Activated naive CD4-positive, alpha-beta T cell treated with anti-CD3 and anti-CD28 coated beads, Interleukin-2, amount 50 U/mL, for 24 hours (primary cell): ENCODE data around the gene EXD1.
"Not testable (repeated sequence)": the region's sequence is repeated elsewhere in the genome, so short reads cannot be mapped to it uniquely, and the experiment has no call there.

Experiments
- H3K27ac Mint-ChIP-seq: one replicate; pipeline ENCODE4 v1.8.0; 2021; ENCODE audit warnings: mild to moderate bottlenecking, mixed read lengths
- H3K27me3 Mint-ChIP-seq: one replicate; pipeline ENCODE4 v1.8.0; 2021; ENCODE audit warnings: mixed read lengths
- H3K36me3 Mint-ChIP-seq: one replicate; pipeline ENCODE4 v1.8.0; 2021; ENCODE audit warnings: mixed read lengths
- H3K4me1 Mint-ChIP-seq: one replicate; pipeline ENCODE4 v1.8.0; 2021; ENCODE audit warnings: mixed read lengths
- H3K4me3 Mint-ChIP-seq: one replicate; pipeline ENCODE4 v1.8.0; 2021; ENCODE audit warnings: mild to moderate bottlenecking, mixed read lengths
- H3K9me3 Mint-ChIP-seq: one replicate; pipeline ENCODE4 v1.8.0; 2021; ENCODE audit warnings: mixed read lengths

The EXD1 gene

DNA sequence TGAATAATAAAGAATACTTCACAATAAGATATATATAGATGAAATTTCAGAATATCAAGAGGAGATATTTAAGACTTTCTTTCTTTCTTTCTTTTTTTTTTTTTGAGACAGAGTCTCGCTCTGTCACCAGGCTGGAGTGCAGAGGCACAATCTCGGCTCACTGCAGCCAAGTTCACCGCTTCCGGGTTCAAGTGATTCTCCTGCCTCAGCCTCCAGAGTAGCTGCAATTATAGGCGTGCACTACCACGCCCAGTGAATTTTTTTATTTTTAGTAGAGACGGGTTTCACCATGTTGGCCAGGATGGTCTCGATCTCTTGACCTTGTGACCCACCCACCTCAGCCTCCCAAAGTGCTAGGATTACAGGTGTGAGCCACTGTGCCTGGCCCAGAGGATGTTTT lies 20.2 kb upstream of the EXD1 start:
- not testable (repeated sequence) for H3K36me3 Mint-ChIP-seq, H3K27ac Mint-ChIP-seq, H3K4me3 Mint-ChIP-seq, H3K9me3 Mint-ChIP-seq, H3K4me1 Mint-ChIP-seq, H3K27me3 Mint-ChIP-seq

DNA sequence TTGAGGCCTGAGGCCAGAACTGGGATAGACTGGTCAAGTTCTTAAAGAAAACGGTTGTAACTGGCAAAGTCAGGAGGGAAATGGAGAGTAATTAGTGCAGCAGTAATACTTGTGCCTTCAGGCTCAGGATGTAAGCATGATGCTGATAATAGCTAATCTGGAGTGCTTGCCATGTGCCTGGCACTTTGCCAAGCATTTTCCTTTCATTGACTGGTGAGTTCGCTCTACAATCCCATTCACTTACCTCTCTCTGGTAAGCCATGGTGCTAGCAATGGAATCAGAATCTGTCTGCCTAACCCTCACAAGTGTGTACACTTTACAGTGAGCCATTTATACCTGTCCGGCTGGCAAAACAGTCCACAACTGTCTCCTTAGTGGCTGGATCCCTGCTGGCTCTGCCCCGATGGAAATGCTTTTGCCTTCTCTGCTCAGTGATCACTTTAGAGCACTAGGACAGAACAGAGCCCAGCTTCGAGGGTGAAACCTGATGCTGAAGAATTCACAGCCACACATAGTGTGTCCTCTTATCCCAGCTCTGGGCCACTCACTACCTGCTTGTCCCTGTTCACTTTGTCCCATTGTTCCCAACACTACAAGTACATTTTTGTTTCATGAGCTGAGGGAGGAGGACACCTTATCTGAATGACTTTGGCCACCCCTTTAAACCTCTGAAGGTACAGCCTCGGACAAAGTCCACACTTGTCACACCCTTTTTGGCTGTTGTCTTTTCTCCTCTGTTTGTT lies 10.8 kb upstream of the EXD1 start:
- Mint-ChIP-seq H3K27me3 (no peaks in the 10 kb centered on the region), H3K27ac (no peak overlapping the region), H3K9me3 (no peaks in the 10 kb centered on the region), H3K36me3 (no peaks in the 10 kb centered on the region), H3K4me1 (no peaks in the 10 kb centered on the region), H3K4me3 (no peak overlapping the region)

DNA sequence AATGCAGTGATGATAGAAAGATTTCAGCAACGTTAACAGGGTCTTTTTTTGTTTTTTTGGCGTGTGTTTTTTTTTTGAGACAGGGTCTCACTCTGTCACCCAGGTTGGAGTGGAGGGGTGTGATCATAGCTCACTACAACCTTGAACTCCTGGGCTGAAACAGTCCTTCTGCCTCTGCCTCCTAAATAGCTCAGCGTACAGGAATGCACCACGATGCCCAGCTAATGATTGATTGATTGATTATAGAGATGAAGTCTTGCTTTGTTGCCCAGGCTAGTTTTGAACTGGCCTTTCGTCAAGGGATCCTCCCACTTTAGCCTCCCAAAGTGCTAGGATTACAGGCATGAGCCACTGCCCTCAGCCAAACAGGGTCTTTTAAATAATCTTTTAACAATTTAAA lies 7.5 kb upstream of the EXD1 start:
- no peaks in the 10 kb centered on the region for H3K27me3 Mint-ChIP-seq
- peaks cover 12% of the 10 kb centered on the region for H3K4me1 Mint-ChIP-seq
- no peak overlapping the region for H3K4me3 Mint-ChIP-seq
- no peak overlapping the region for H3K27ac Mint-ChIP-seq
- H3K9me3 Mint-ChIP-seq, result no peaks in the 10 kb centered on the region
- no peaks in the 10 kb centered on the region for H3K36me3 Mint-ChIP-seq

DNA sequence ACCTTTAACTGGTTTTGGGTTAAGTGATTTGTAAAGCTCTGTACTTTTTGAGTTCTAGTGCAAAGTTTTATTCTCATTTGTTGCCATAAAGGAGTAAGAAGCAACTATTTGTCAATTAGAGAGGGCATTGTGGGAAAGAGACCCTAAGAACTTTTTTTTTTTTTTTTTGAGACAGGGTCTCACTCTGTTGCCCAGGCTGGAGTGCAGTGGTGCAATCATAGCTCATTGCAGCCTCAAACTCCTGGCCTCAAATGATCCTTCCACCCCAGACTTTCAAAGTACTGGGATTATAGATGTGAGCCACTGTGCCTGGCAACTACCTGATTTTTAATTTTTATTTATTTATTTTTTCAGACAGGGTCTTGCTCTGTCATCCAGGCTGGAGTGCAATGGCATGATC lies 5.4 kb upstream of the EXD1 start:
- Mint-ChIP-seq H3K4me3 (no peak overlapping the region), H3K27ac (no peak overlapping the region), H3K27me3 (no peaks in the 10 kb centered on the region), H3K9me3 (no peaks in the 10 kb centered on the region), H3K36me3 (no peaks in the 10 kb centered on the region), H3K4me1 (peaks cover 26% of the 10 kb centered on the region)

DNA sequence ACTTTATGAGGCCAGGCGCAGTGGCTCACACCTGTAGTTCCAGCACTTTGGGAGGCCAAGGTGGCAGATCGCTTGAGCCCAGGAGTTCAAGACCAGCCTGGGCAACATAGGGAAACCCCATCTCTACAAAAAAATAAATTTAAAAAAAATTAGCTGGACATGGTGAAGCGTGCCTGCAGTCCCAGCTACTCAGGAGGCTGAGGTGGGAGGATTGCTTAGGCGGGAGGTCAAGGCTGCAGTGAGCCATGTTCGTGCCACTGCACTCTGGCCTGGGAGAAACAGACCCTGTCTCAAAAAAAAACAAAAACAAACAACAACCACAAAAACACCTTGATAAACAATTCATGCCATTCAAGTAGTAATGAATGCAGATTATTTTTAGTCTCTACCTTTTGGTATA lies 4.7 kb upstream of the EXD1 start:
- not testable (repeated sequence) for H3K27me3 Mint-ChIP-seq, H3K36me3 Mint-ChIP-seq, H3K4me3 Mint-ChIP-seq, H3K27ac Mint-ChIP-seq, H3K9me3 Mint-ChIP-seq
- H3K4me1 Mint-ChIP-seq, result peaks cover 26% of the 10 kb centered on the region

DNA sequence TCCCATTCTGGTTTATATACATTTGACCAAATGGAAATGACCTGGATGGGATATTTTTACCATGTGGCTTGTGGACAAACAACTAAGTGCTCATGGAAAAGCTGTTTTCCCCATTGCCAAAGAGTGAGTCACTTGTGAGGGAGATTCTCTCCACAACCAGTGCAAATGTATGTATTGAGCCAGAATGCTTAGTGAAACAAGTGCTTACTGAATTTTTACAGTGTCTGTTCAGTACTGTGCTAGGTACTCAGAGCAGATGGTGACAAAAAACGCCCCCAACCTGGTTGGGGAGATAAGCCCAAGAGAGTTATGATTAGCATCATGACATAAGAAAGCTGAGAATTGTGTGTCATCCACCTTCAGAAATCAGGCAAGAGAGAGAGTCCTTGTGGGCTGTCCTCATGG lies 2.8 kb upstream of the EXD1 start:
- no peak overlapping the region for H3K27ac Mint-ChIP-seq
- H3K9me3 Mint-ChIP-seq, result no peaks in the 10 kb centered on the region
- H3K4me1 Mint-ChIP-seq, result peaks cover 26% of the 10 kb centered on the region
- no peak overlapping the region for H3K4me3 Mint-ChIP-seq
- H3K36me3 Mint-ChIP-seq, result no peaks in the 10 kb centered on the region
- H3K27me3 Mint-ChIP-seq, result no peaks in the 10 kb centered on the region

DNA sequence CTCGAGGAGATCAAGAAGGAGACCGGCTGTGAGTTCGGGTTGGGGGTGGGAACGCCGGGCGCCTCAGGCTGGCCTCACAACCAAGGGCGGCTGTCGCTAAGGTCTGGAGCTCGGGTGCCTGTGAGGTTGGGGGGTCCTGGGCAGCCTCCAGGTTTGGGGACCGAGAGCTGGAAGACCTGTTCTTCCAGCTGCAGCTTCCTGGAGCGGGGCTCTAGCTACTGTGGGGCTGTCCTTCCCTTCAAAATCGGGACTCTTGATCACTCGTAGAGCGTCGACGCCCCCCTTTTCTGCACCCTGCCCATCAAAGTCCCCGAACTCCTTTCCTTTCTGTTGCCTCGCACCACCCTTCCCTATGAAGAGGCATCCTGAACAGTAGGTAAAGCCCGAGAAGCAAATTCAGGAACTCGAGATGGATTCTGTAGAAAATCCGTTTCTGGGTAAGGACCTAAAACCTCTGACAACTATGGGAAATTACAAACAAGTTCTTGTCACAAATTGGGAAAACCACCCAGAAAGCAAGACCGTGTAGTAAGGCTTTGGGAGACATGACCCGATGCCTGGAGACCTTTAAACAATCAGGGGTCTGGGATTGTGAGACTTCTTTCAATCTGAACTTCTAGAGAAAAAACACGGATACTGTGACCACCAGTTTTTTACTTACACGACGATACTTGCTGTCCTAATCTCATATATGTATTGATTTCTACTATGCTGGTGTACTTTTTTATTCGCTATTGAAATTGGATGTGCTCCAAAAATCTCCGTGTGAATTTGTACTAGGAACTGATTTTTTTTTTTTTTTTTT lies 1.1 kb upstream of the EXD1 start:
- peak overlapping the region; percentile 93 for H3K27ac Mint-ChIP-seq
- H3K4me3 Mint-ChIP-seq, result peak overlapping the region; percentile 90
- peaks cover 26% of the 10 kb centered on the region for H3K4me1 Mint-ChIP-seq
- H3K27me3 Mint-ChIP-seq, result no peaks in the 10 kb centered on the region
- H3K36me3 Mint-ChIP-seq, result no peaks in the 10 kb centered on the region
- H3K9me3 Mint-ChIP-seq, result no peaks in the 10 kb centered on the region

DNA sequence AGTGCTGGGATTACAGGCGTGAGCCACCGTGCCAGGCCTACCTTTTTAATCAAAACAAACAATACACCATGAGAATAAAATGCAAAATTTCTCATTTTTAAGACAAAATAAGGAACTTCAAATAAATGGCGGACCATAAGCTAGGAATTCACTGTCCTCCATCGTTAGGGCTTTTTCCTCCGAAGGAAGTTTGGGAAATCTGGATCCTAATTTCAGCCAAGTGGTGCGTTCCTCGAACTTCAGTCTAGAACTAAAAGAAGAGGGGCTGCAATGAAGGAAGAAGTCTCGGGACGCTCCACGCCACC lies 260 bp downstream of the EXD1 start:
- H3K27me3 Mint-ChIP-seq, result no peaks in the 10 kb centered on the region
- H3K9me3 Mint-ChIP-seq, result no peaks in the 10 kb centered on the region
- H3K4me1 Mint-ChIP-seq, result peaks cover 26% of the 10 kb centered on the region
- peak overlapping the region; percentile 93 for H3K27ac Mint-ChIP-seq
- no peaks in the 10 kb centered on the region for H3K36me3 Mint-ChIP-seq
- peak overlapping the region; percentile 90 for H3K4me3 Mint-ChIP-seq

DNA sequence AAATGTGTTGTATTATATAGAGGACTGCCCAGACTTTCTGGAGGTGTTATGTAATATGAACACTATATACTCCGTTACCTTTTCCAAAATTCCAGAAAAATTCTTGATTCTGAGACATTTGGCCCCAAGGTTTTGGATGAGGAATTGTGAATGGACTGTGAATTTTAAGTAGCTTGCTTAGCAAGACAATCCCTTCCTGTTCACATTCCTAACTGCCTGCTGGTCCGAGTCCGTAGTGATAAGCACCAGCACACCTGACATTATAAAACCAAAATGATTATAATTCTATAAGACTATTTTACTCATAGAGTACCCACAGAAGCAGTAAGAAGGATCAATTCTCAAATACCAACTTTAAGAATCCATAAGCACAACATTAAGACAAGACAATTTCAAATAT lies 11.2 kb downstream of the EXD1 start:
- peaks cover 7% of the 10 kb centered on the region for H3K27me3 Mint-ChIP-seq

DNA sequence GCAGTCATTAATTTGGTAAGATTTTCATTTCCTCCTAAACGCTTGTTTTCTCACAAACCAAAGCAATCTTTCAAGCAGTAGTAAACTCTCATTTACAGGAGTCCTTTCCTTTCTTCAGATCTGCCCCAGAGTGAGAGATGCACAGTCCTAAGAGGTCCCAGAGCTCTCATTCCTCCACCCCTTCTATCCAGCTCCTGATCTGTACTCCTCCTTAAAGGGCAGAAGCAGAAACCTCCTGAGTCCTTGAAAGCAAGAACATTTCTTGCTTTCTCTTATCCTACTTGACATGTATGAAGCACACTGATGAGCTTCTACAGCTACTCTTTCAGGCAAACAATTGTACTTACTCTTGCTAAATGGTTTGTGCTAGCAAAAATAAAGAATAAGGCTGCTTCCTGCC lies 11.7 kb downstream of the EXD1 start:
- H3K27ac Mint-ChIP-seq, result no peak overlapping the region
- H3K36me3 Mint-ChIP-seq, result no peaks in the 10 kb centered on the region
- no peaks in the 10 kb centered on the region for H3K4me1 Mint-ChIP-seq
- H3K4me3 Mint-ChIP-seq, result no peak overlapping the region
- H3K27me3 Mint-ChIP-seq, result peaks cover 7% of the 10 kb centered on the region
- no peaks in the 10 kb centered on the region for H3K9me3 Mint-ChIP-seq

More for the DNA sequence above, 11.2 kb downstream of the EXD1 start:
- no peaks in the 10 kb centered on the region for H3K4me1 Mint-ChIP-seq
- H3K4me3 Mint-ChIP-seq, result no peak overlapping the region
- H3K27ac Mint-ChIP-seq, result no peak overlapping the region
- no peaks in the 10 kb centered on the region for H3K9me3 Mint-ChIP-seq
- no peaks in the 10 kb centered on the region for H3K36me3 Mint-ChIP-seq

DNA sequence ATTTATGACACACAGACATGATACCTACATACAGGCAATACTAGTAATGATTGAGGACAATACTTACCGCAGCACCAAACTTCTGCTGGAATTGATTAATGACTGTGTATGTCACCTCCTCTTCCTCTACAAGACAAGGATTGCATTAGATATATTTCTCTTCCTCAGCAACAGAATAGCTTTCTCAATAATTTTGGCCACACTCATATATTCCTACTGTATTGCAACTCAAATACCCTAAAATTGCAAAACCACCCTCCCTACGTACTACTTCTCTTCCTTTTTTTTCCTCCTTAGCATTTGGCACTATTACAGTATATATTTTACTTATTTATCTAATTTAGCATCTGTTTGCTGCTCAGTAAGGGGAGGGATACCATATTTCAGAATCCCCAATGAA lies 14.8 kb downstream of the EXD1 start:
- no peaks in the 10 kb centered on the region for H3K9me3 Mint-ChIP-seq
- no peaks in the 10 kb centered on the region for H3K4me1 Mint-ChIP-seq

DNA sequence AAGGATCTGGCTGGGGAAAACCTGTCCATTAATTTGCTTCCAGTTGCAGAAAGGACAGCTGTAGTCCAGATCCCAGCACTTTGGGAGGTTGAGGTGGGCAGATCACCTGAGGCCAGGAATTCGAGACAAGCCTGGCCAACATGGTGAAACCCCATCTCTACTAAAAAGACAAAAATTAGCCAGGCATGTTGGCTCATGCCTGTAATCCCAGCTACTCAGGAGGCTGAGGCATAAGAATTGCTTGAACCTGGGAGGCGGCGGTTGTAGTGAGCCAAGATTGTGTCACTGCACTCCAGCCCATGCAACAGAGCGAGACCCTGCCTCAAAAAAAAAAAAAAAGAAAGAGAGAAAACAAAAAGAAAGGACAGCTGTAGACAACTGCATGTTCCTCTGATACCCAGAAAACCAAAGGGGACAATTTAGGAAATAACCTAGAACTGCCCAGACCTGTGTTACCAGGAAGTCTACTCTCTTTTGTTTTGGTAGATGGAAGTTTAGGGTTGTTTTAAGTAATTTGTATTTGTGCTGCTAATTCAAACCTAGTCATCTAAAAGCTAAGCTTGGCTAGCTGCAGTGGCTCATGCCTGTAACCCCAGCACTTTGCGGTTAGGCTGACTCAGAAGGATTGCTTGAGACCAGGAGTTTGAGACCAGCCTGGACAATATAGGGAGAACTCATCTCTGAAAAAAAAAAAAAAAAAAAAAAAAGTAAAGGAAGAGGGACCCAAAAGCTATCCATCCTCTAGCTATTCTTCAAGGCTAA lies 22.7 kb downstream of the EXD1 start:
- Mint-ChIP-seq H3K27ac (no peak overlapping the region), H3K4me1 (no peaks in the 10 kb centered on the region), H3K27me3 (peaks cover 4% of the 10 kb centered on the region), H3K36me3 (no peaks in the 10 kb centered on the region), H3K4me3 (no peak overlapping the region), H3K9me3 (no peaks in the 10 kb centered on the region)

More for the DNA sequence above, 14.8 kb downstream of the EXD1 start:
- Mint-ChIP-seq H3K36me3 (no peaks in the 10 kb centered on the region), H3K4me3 (no peak overlapping the region), H3K27me3 (peaks cover 3% of the 10 kb centered on the region), H3K27ac (no peak overlapping the region)

DNA sequence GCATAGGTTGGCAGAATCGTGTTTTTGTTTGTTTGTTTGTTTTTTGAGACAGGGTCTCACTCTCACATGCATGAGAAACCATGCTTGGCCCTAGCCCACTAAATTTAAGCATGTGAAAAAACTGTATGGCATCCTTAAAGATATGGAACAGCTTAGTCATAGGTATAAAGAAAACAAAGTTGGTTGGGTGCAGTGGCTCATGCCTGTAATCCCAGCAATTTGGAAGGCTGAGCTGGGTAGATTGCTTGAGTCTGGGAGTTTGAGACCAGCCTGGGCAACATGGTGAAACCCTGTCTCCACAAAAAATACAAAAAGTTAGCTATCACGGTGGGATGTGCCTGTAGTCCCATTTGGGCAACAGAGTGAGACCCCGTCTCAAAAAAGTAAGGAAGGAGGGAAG lies 25.2 kb downstream of the EXD1 start:
- no peaks in the 10 kb centered on the region for H3K4me1 Mint-ChIP-seq
- H3K4me3 Mint-ChIP-seq, result no peak overlapping the region
- no peaks in the 10 kb centered on the region for H3K36me3 Mint-ChIP-seq
- no peaks in the 10 kb centered on the region for H3K9me3 Mint-ChIP-seq
- peaks cover 3% of the 10 kb centered on the region for H3K27me3 Mint-ChIP-seq
- no peak overlapping the region for H3K27ac Mint-ChIP-seq

DNA sequence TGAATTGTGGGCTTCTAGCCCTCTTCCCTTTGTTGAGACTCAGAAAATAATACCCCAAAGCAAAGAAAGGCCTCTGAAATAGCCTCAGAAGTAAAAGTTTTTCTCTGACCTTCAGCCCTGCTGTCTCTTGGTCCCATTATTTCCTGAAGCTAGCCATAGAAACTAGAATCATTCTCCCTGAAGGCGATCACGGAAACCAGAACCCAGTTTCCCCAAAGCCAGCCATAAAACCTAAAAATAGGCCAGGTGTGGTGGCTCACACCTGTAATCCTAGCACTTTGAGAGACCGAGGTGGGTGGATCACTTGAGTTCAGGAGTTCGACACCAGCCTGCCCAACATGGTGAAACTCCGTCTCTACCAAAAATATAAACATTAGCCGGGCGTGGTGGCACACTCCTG lies 27.2 kb downstream of the EXD1 start:
- Mint-ChIP-seq H3K27me3 (peaks cover 2% of the 10 kb centered on the region), H3K36me3 (no peaks in the 10 kb centered on the region), H3K4me1 (no peaks in the 10 kb centered on the region), H3K9me3 (no peaks in the 10 kb centered on the region), H3K27ac (no peak overlapping the region), H3K4me3 (no peak overlapping the region)

DNA sequence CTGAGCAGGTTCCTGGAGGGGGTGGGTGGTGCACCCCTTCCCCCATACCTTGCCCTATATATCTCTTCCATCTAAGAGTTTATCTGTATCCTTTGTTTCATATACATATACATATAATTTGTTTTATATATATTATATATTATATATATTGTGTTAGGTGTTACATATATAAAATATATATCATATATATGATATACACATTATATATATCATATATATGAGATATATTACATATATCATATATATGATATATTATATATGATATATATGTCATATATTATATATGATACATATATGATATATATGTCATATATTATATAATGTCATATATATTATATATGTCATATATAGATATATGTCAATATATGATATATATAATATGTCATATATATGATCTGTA lies 31.1 kb downstream of the EXD1 start:
- no peaks in the 10 kb centered on the region for H3K4me1 Mint-ChIP-seq
- no peaks in the 10 kb centered on the region for H3K9me3 Mint-ChIP-seq
- no peak overlapping the region for H3K27ac Mint-ChIP-seq

DNA sequence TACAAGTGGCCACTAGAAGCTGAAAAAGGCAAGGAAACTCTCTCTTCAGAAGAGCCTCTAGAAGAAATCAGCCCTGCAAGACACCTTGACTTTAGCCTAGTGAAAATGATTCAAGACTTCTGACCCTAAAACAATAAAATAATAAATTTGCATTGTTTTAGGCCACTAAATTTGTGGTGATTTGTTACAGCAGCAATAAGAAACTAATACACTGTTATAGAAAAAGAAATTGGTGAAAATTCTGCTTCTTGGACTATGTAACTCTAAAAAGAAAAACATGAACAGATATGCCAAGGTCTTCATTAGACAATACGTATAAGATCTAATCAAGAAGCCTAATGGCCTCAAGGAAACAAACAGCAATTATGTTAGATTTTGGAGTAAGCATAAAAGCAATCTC lies 36.1 kb downstream of the EXD1 start:
- H3K27ac Mint-ChIP-seq, result no peak overlapping the region
- no peak overlapping the region for H3K4me3 Mint-ChIP-seq
- no peaks in the 10 kb centered on the region for H3K9me3 Mint-ChIP-seq
- no peaks in the 10 kb centered on the region for H3K36me3 Mint-ChIP-seq
- no peaks in the 10 kb centered on the region for H3K27me3 Mint-ChIP-seq
- H3K4me1 Mint-ChIP-seq, result no peaks in the 10 kb centered on the region

More for the DNA sequence above, 31.1 kb downstream of the EXD1 start:
- Mint-ChIP-seq H3K36me3 (no peaks in the 10 kb centered on the region), H3K4me3 (no peak overlapping the region), H3K27me3 (no peaks in the 10 kb centered on the region)
